ENCODE measurements around the gene SSH3. TPM values are rescaled to one million over a fixed set of nuclear protein-coding genes. Genes with fewer than 3 reads are reported as not detected.

SSH3 gene
- total RNA-seq, 1 experiment from 2014 or later: 0.82 TPM

DNA sequence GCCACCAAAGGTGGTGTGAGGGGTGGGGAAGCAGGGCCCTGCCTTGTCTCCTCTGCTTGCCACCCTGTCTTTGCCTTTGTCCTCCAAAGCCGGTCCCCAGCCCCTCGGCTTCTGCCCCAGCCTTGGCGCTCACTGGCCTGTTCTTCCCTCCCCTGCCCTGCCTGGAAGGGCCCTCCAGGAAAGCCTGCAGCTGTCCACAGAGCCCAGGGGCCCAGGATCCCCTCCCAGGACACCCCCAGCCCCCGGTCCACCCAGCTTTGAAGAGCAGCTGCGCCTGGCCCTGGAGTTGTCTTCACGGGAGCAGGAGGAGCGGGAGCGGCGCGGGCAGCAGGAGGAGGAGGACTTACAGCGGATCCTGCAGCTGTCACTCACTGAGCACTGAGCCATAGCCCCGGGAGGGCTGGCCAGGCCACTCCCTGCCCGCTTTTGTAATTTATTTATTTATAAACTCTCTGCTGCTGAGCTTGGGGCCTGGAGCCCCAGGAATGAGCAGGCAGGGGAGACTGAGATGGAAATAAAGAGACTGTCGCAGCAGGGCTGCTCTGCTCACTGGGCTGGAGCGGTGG is 1.3 kb upstream of the SSH3 start:
- Histone ChIP-seq H2AFZ (ENCODE audit: low read length) (no peak overlapping the region), H3K27ac (ENCODE audit: low read length) (no peak overlapping the region), H3K4me3 (ENCODE audit: low read length) (no peak overlapping the region)

DNA sequence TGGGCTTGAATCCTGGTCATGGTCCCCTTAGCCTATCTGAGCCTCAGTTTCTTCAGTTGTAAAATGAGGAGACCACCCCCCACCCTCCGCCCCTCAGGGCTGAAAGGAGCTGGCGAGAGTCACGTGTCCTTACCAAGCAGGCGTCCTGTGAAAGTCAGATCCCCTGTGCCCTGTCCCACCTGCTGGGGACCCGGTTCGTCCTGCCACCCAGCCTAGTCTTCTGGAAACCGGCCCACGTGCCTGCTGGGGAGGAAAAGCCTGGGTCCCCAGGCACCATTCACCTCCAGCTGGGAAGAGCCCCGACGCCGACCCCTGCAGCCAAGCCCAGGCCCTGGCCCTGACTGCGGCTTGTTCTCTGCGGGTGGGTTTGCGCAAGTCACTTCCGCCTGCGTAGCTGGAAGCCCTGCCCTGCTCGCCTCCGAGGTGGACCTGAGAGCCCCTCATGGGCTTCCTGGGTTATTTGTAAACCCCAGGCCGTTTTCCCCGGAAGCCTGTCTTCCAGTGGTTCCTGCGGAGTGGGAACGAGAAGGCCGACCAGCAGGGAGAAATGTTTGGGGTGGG is 679 bp upstream of the SSH3 start:
- Histone ChIP-seq H3K4me1 (ENCODE audit: low read length) (no peaks in the 10 kb centered on the region), H3K9me3 (ENCODE audit: low read length) (no peaks in the 10 kb centered on the region), H3K4me3 (ENCODE audit: low read length) (no peak overlapping the region), H3K4me2 (ENCODE audit: low read depth, low read length, poor library complexity, severe bottlenecking) (no peak overlapping the region), H3K79me2 (ENCODE audit: low read length) (no peaks in the 10 kb centered on the region), H3K27ac (ENCODE audit: low read length) (no peak overlapping the region), H3K36me3 (ENCODE audit: insufficient read depth, low read length) (peaks cover 16% of the 10 kb centered on the region; the same call in 1 of the 2 replicates), H4K20me1 (ENCODE audit: insufficient read depth, low read depth, low read length) (no peaks in the 10 kb centered on the region), H2AFZ (ENCODE audit: low read length) (no peak overlapping the region), H3K27me3 (ENCODE audit: low read length) (no peaks in the 10 kb centered on the region), H3K9me2 (replicated peaks; ENCODE audit: insufficient read depth, low read length) (no peaks in the 10 kb centered on the region), H3K9ac (ENCODE audit: low read length) (no peak overlapping the region)
- no peak for DNase-seq

More for the DNA sequence above, 1.3 kb upstream of the SSH3 start:
- Histone ChIP-seq H3K9me3 (ENCODE audit: low read length) (no peaks in the 10 kb centered on the region), H3K9ac (ENCODE audit: low read length) (no peak overlapping the region), H3K4me2 (ENCODE audit: low read depth, low read length, poor library complexity, severe bottlenecking) (no peak overlapping the region), H4K20me1 (ENCODE audit: insufficient read depth, low read depth, low read length) (no peaks in the 10 kb centered on the region), H3K4me1 (ENCODE audit: low read length) (no peaks in the 10 kb centered on the region), H3K27me3 (ENCODE audit: low read length) (no peaks in the 10 kb centered on the region), H3K36me3 (ENCODE audit: insufficient read depth, low read length) (peaks cover 16% of the 10 kb centered on the region; the same call in 1 of the 2 replicates), H3K9me2 (replicated peaks; ENCODE audit: insufficient read depth, low read length) (no peaks in the 10 kb centered on the region), H3K79me2 (ENCODE audit: low read length) (no peaks in the 10 kb centered on the region)
- DNase-seq: no peak

DNA sequence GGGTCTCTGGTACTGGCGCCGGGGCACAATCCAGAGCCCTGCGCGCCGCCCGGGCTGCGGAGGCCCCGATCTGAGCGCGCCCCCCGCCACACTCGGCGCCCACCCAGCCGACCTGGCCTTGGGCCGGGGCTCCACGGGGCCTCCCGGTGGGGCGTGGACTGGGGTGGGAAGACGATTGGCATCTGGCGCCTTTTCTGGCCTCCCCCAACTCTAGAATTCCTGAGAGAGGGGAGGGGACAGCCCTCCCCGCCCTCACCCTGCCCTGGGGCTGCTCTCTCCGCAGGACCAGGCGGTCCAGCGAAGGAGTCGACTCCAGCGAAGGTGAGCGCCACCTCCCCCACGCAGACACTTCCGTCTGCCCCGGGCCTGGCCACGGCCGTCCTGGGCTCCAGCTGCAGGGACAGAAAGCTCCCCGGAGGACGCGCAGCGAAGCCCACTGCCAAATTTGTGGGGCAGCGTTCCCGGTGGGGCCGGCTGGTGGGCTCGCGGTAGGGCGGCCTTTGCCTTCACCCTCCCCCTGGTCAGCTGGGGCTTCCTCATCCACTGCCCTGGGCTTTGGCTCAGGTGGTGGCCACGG is 593 bp downstream of the SSH3 start:
- no peaks in the 10 kb centered on the region for H3K79me2 ChIP-seq (ENCODE audit: low read length)
- no peaks in the 10 kb centered on the region for H3K9me3 ChIP-seq (ENCODE audit: low read length)
- H3K27me3 ChIP-seq (ENCODE audit: low read length): no peaks in the 10 kb centered on the region
- DNase-seq: no peak
- no peaks in the 10 kb centered on the region for H3K4me1 ChIP-seq (ENCODE audit: low read length)
- H3K27ac ChIP-seq (ENCODE audit: low read length): no peak overlapping the region
- H3K9ac ChIP-seq (ENCODE audit: low read length): no peak overlapping the region
- H3K9me2 ChIP-seq (replicated peaks; ENCODE audit: insufficient read depth, low read length): no peaks in the 10 kb centered on the region
- no peak overlapping the region for H2AFZ ChIP-seq (ENCODE audit: low read length)
- no peak overlapping the region for H3K4me3 ChIP-seq (ENCODE audit: low read length)
- H3K36me3 ChIP-seq (ENCODE audit: insufficient read depth, low read length): peaks cover 9% of the 10 kb centered on the region; the same call in 1 of the 2 replicates
- H4K20me1 ChIP-seq (ENCODE audit: insufficient read depth, low read depth, low read length): no peaks in the 10 kb centered on the region
- H3K4me2 ChIP-seq (ENCODE audit: low read depth, low read length, poor library complexity, severe bottlenecking): no peak overlapping the region

DNA sequence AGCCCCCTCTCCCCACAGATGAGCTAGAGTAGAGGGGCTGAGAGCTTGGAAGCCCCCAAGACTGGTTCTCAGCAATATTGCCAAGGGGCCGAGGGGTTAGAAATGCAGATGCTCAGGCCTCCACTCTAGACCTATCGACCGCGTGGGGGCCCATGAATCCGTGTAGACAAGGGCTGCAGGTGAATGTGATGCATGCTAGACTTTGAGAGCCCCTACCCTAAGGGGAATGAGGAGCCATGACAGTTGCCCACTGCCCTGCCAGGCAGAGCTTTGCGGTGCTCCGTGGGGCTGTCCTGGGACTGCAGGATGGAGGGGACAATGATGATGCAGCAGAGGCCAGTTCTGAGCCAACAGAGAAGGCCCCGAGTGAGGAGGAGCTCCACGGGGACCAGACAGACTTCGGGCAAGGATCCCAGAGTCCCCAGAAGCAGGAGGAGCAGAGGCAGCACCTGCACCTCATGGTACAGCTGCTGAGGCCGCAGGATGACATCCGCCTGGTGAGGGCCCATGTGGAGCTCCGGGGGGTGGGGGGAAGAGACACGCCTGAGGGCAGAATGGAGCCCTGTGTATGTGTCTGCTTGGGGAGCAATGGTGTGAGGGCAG is 1.3 kb downstream of the SSH3 start:
- Histone ChIP-seq H3K79me2 (ENCODE audit: low read length) (no peaks in the 10 kb centered on the region), H3K27ac (ENCODE audit: low read length) (no peak overlapping the region), H2AFZ (ENCODE audit: low read length) (no peak overlapping the region), H3K27me3 (ENCODE audit: low read length) (no peaks in the 10 kb centered on the region), H3K9me3 (ENCODE audit: low read length) (no peaks in the 10 kb centered on the region), H3K9me2 (replicated peaks; ENCODE audit: insufficient read depth, low read length) (no peaks in the 10 kb centered on the region), H3K9ac (ENCODE audit: low read length) (no peak overlapping the region), H3K4me1 (ENCODE audit: low read length) (no peaks in the 10 kb centered on the region), H3K4me3 (ENCODE audit: low read length) (no peak overlapping the region), H4K20me1 (ENCODE audit: insufficient read depth, low read depth, low read length) (no peaks in the 10 kb centered on the region), H3K36me3 (ENCODE audit: insufficient read depth, low read length) (0 out of 2 replicates have a peak, but pooled peaks cover 7% of the 10 kb centered on the region), H3K4me2 (ENCODE audit: low read depth, low read length, poor library complexity, severe bottlenecking) (no peak overlapping the region)
- DNase-seq: no peak

DNA sequence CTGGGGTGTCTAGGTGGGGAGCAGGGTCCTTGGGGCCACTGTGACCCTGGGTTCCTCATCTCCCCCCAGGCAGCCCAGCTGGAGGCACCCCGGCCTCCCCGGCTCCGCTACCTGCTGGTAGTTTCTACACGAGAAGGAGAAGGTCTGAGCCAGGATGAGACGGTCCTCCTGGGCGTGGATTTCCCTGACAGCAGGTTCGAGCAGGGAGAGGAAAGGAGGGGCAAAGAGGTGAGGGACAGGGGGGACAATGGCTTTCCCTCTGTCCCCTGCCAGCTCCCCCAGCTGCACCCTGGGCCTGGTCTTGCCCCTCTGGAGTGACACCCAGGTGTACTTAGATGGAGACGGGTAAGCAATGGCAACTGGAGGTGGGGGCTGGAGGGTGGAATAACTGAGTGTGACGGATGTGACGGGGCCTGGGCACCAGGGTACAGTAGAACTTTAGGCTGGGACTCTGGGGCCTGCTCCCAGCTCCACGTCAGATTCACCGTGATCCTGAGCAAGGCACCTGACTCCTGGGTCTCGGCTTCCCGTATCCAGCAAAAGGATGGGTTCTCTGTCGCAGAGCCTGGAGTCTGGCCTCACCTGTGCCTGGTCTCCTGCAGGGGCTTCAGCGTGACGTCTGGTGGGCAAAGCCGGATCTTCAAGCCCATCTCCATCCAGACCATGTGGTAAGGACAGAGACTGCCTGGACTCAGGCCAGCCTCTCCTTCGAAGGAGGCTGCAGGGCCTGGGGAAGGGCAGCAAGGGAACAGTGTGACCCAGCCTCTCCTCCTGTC is 3.6 kb downstream of the SSH3 start:
- Histone ChIP-seq H3K9me2 (replicated peaks; ENCODE audit: insufficient read depth, low read length) (no peaks in the 10 kb centered on the region), H3K4me1 (ENCODE audit: low read length) (no peaks in the 10 kb centered on the region), H4K20me1 (ENCODE audit: insufficient read depth, low read depth, low read length) (no peaks in the 10 kb centered on the region), H3K4me2 (ENCODE audit: low read depth, low read length, poor library complexity, severe bottlenecking) (no peak overlapping the region), H3K27ac (ENCODE audit: low read length) (no peak overlapping the region), H3K4me3 (ENCODE audit: low read length) (no peak overlapping the region), H2AFZ (ENCODE audit: low read length) (no peak overlapping the region), H3K9me3 (ENCODE audit: low read length) (no peaks in the 10 kb centered on the region), H3K36me3 (ENCODE audit: insufficient read depth, low read length) (no peaks in the 10 kb centered on the region), H3K79me2 (ENCODE audit: low read length) (no peaks in the 10 kb centered on the region), H3K27me3 (ENCODE audit: low read length) (no peaks in the 10 kb centered on the region), H3K9ac (ENCODE audit: low read length) (no peak overlapping the region)
- no peak for DNase-seq

DNA sequence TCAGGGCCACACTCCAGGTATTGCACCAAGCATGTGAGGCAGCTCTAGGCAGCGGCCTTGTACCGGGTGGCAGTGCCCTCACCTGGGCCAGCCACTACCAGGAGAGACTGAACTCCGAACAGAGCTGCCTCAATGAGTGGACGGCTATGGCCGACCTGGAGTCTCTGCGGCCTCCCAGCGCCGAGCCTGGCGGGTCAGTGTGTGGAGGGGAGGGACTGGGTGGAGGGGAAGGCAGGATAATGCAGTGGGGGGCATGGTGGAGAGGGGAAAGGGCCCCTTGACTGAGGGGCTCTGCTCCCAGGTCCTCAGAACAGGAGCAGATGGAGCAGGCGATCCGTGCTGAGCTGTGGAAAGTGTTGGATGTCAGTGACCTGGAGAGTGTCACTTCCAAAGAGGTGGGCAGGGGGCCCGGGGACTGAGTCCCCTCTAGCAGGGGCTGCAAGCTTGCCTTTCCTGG is 4.2 kb downstream of the SSH3 start:
- Histone ChIP-seq H3K4me3 (ENCODE audit: low read length) (no peak overlapping the region), H3K79me2 (ENCODE audit: low read length) (no peaks in the 10 kb centered on the region), H3K9me2 (replicated peaks; ENCODE audit: insufficient read depth, low read length) (no peaks in the 10 kb centered on the region), H2AFZ (ENCODE audit: low read length) (no peak overlapping the region), H3K9ac (ENCODE audit: low read length) (no peak overlapping the region), H4K20me1 (ENCODE audit: insufficient read depth, low read depth, low read length) (no peaks in the 10 kb centered on the region), H3K4me2 (ENCODE audit: low read depth, low read length, poor library complexity, severe bottlenecking) (no peak overlapping the region), H3K9me3 (ENCODE audit: low read length) (no peaks in the 10 kb centered on the region), H3K4me1 (ENCODE audit: low read length) (no peaks in the 10 kb centered on the region), H3K27me3 (ENCODE audit: low read length) (no peaks in the 10 kb centered on the region), H3K27ac (ENCODE audit: low read length) (no peak overlapping the region), H3K36me3 (ENCODE audit: insufficient read depth, low read length) (no peaks in the 10 kb centered on the region)
- no peak for DNase-seq

DNA sequence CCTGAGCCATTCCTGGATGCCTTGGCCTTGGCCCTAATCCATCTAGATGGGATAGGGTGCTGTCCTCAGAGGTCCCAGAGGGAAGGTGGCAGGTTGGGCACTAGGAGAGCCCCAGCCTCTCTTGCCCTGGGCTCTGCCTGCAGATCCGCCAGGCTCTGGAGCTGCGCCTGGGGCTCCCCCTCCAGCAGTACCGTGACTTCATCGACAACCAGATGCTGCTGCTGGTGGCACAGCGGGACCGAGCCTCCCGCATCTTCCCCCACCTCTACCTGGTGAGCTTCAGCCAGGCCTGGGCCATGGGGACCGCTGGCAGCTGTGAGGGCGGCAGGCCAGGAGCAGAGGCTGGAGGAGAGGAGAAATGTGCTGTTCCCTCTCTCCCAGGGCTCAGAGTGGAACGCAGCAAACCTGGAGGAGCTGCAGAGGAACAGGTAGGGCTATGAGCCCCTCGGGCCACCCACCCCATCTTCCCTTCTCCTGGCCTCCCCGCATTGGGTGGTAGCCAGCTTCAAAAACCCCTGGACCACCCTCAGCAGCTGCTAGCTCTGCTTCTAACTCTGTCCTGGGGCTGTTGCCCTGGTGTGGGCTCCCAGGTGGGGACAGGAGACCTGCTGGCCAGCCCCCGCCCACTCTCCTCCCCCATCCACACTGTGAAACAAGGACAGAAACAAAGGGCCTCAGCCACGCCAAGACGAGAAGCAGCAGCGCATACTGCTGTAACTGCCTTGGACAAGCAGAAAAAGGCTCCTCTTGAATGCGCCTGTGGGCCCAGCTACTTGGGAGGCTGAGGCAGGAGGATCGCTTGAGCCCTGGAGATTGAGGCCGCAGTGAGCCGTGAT is 4.9 kb downstream of the SSH3 start:
- H3K4me3 ChIP-seq (ENCODE audit: low read length): no peak overlapping the region
- no peaks in the 10 kb centered on the region for H3K27me3 ChIP-seq (ENCODE audit: low read length)
- H3K36me3 ChIP-seq (ENCODE audit: insufficient read depth, low read length): no peaks in the 10 kb centered on the region
- no peaks in the 10 kb centered on the region for H4K20me1 ChIP-seq (ENCODE audit: insufficient read depth, low read depth, low read length)
- H3K9ac ChIP-seq (ENCODE audit: low read length): no peak overlapping the region
- no peaks in the 10 kb centered on the region for H3K4me1 ChIP-seq (ENCODE audit: low read length)
- no peak overlapping the region for H2AFZ ChIP-seq (ENCODE audit: low read length)
- H3K4me2 ChIP-seq (ENCODE audit: low read depth, low read length, poor library complexity, severe bottlenecking): no peak overlapping the region
- no peak for DNase-seq
- H3K27ac ChIP-seq (ENCODE audit: low read length): no peak overlapping the region
- no peaks in the 10 kb centered on the region for H3K79me2 ChIP-seq (ENCODE audit: low read length)
- no peaks in the 10 kb centered on the region for H3K9me3 ChIP-seq (ENCODE audit: low read length)
- no peaks in the 10 kb centered on the region for H3K9me2 ChIP-seq (replicated peaks; ENCODE audit: insufficient read depth, low read length)
